D721Med (cell line): Measurements from ENCODE around the gene SEMA4C.

ENCODE experiments used
- DNase-seq: peaks from one replicate; pipeline ENCODE4 v3.0.0; 2011; ENCODE audit warnings: low spot score; ENCODE audit not compliant: insufficient read length
- FAIRE-seq: peaks from 2 replicates; lab custom pipeline; 2011; peaks lifted over from hg19 to GRCh38; lab: Jason Lieb, UNC
- CTCF ChIP-seq: IDR thresholded peaks from 2 replicates; pipeline ENCODE4 v1.5.1; 2012; ENCODE audit warnings: mild to moderate bottlenecking, control low read depth; ENCODE audit not compliant: insufficient read depth; ENCODE audit errors: missing control alignments

Gene SEMA4C

GRCh38 chr2:96823198-96823597, 46.7 kb downstream of the SEMA4C start:
- DNase-seq (no peak), FAIRE-seq (no peak)
- no peak for TF ChIP-seq CTCF

GRCh38 chr2:96822786-96823185, 47.1 kb downstream of the SEMA4C start:
- no peak for FAIRE-seq
- no peak for TF ChIP-seq CTCF
- no peak for DNase-seq

- TF ChIP-seq CTCF = no peak
- no peak for FAIRE-seq
- DNase-seq = no peak
Observed at GRCh38 chr2:96821113-96821675, 48.7 kb downstream of the SEMA4C start.

- FAIRE-seq (no peak), DNase-seq (no peak)
- no peak for TF ChIP-seq CTCF
Observed at GRCh38 chr2:96819876-96820511, 49.9 kb downstream of the SEMA4C start.

- no peak for DNase-seq
- no peak for TF ChIP-seq CTCF
Observed at GRCh38 chr2:96819128-96819875, 50.6 kb downstream of the SEMA4C start.

GRCh38 chr2:96817882-96818281, 52.0 kb downstream of the SEMA4C start:
- TF ChIP-seq CTCF = no peak
- no peak for FAIRE-seq
- no peak for DNase-seq

More at GRCh38 chr2:96819128-96819875, 50.6 kb downstream of the SEMA4C start:
- FAIRE-seq = no peak
